Central memory CD8-positive, alpha-beta T cell (primary cell): ENCODE measurements around the gene SFRP5.

Experiments
- ATAC-seq: fragments of 150-1000 bp; cut with Tn5 transposase; replicated peaks from 2 replicates; pipeline ENCODE4 v1.10.0; 2022; ENCODE audit warnings: mild to moderate bottlenecking, moderate FRiP score, moderate number of reproducible peaks; ENCODE audit not compliant: poor library complexity, severe bottlenecking; ENCODE audit errors: extremely low read depth
- DNase-seq, 2 donors: peaks; one replicate each; pipeline ENCODE4 v3.0.0; 2021; ENCODE audit warnings: low spot score in 2 of 2
- H3K27ac Mint-ChIP-seq: one replicate; pipeline ENCODE4 v1.8.0; 2022; ENCODE audit warnings: low read depth, mild to moderate bottlenecking, moderate library complexity, mixed read lengths
- H3K27me3 Mint-ChIP-seq: one replicate; pipeline ENCODE4 v1.8.0; 2022; ENCODE audit warnings: mixed read lengths
- H3K36me3 Mint-ChIP-seq: one replicate; pipeline ENCODE4 v1.8.0; 2022; ENCODE audit warnings: mild to moderate bottlenecking, moderate library complexity, mixed read lengths; ENCODE audit not compliant: insufficient read depth
- H3K4me1 Mint-ChIP-seq: one replicate; pipeline ENCODE4 v1.8.0; 2022; ENCODE audit warnings: mixed read lengths
- H3K4me3 Mint-ChIP-seq: one replicate; pipeline ENCODE4 v1.8.0; 2022; ENCODE audit warnings: mild to moderate bottlenecking, moderate library complexity, mixed read lengths
- H3K9me3 Mint-ChIP-seq: one replicate; pipeline ENCODE4 v1.8.0; 2022; ENCODE audit warnings: mixed read lengths

Gene SFRP5

DNA sequence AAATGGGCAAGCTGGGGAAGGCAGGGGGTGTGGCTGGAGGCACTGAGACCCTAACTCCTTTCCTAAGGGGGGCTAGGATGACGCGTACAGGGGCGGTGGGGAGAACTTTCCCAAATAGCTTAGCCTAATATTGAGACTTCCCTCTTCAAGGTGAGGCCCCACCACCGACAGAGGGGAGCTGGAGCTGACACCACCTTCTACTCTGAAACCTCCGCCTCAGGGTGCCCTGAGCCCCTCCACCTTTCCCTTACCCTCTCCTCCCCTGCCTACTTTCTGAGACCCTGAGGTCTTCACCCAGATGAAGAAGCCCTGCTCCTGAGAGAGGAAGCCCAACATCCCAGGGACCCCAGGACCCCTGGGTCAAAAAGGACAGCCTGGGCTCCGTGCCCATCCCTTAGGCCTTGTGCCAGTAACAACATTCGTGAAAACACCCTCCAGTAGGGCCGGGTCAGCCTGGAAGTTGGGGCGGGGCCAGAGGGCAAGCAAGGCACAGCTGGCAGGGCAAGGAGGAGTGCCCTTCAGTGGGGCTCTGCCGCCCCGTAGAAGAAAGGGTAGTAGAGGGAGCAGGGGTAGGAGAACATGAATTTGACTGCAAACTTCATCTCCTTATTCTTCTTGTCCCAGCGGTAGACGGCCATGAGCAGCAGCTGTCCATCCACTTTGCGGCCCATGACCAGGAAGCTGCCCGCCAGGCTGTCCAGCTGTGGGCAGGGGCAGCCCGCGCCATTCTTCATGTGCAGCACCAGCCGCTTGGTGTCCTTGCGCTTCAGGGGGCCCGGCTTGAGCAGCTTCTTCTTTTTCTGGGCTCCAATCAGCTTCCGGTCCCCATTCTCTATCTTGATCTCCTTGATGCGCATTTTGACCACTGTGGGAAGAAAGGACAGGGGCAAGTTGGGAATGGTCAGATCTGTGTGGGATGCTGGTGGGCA is 4.5 kb downstream of the SFRP5 start:
- H3K4me3 Mint-ChIP-seq, result no peak overlapping the region
- DNase-seq, result no peak
- H3K27me3 Mint-ChIP-seq, result peaks cover 40% of the 10 kb centered on the region
- peaks cover 23% of the 10 kb centered on the region for H3K4me1 Mint-ChIP-seq
- no peak for ATAC-seq
- H3K27ac Mint-ChIP-seq, result no peak overlapping the region
- peaks cover 8% of the 10 kb centered on the region for H3K36me3 Mint-ChIP-seq
- H3K9me3 Mint-ChIP-seq, result no peaks in the 10 kb centered on the region

DNA sequence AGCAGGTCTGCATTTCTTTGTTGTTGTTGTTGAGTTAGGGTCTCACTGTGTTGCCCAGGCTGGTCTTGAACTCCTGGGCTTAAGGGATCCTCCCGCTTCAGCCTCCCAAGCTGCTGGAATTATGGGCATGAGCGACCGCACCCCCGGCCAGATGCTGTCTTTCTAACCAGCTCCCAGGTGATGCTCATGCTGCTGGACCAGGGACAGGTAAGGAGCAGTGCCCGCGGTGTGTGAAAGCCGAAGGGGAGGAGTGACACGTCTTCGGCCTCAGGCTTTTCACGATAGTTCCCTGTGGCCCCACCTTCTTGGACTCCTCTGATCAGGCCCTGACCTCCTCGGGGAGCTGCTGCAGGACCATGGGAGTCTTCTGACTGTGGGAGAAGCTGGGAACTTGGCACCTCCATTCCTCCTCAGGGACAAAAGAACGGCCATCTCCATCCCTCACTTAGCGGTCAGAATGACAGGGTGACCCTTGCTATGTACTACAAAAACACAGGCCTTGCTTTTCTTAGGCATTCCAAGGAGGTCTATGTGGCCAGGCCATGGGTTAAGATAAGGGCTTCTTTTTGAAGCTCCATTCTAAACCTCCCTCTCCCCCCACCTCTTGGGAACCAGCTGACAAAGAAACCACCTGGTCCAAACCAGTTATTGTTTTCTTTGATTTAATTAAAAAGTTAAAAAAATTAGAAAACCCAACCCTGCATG is 5.5 kb downstream of the SFRP5 start:
- no peak overlapping the region for H3K4me3 Mint-ChIP-seq
- no peaks in the 10 kb centered on the region for H3K9me3 Mint-ChIP-seq
- peaks cover 33% of the 10 kb centered on the region for H3K27me3 Mint-ChIP-seq
- peaks cover 19% of the 10 kb centered on the region for H3K4me1 Mint-ChIP-seq
- peaks cover 9% of the 10 kb centered on the region for H3K36me3 Mint-ChIP-seq
- DNase-seq (no peak), ATAC-seq (no peak)
- no peak overlapping the region for H3K27ac Mint-ChIP-seq

- DNase-seq (no peak), ATAC-seq (no peak)
- H3K36me3 Mint-ChIP-seq, result peaks cover 13% of the 10 kb centered on the region
- H3K4me3 Mint-ChIP-seq, result no peak overlapping the region
- peaks cover 22% of the 10 kb centered on the region for H3K27me3 Mint-ChIP-seq
- H3K9me3 Mint-ChIP-seq, result no peaks in the 10 kb centered on the region
- H3K4me1 Mint-ChIP-seq, result peaks cover 9% of the 10 kb centered on the region
- H3K27ac Mint-ChIP-seq, result no peak overlapping the region
Observed at GRCh38 chr10:97765201-97765600, 6.6 kb downstream of the SFRP5 start.

GRCh38 chr10:97764519-97764931 is 7.3 kb downstream of the SFRP5 start:
- Mint-ChIP-seq H3K4me3 (no peak overlapping the region), H3K27me3 (peaks cover 15% of the 10 kb centered on the region), H3K27ac (no peak overlapping the region), H3K4me1 (peaks cover 6% of the 10 kb centered on the region), H3K36me3 (peaks cover 15% of the 10 kb centered on the region), H3K9me3 (no peaks in the 10 kb centered on the region)
- ATAC-seq (no peak), DNase-seq (no peak)

GRCh38 chr10:97763947-97764346 is 7.9 kb downstream of the SFRP5 start:
- Mint-ChIP-seq H3K27me3 (peaks cover 10% of the 10 kb centered on the region), H3K4me3 (no peak overlapping the region), H3K27ac (no peak overlapping the region), H3K36me3 (peaks cover 16% of the 10 kb centered on the region), H3K4me1 (peaks cover 6% of the 10 kb centered on the region), H3K9me3 (no peaks in the 10 kb centered on the region)
- DNase-seq (no peak), ATAC-seq (no peak)

GRCh38 chr10:97763411-97763810 is 8.4 kb downstream of the SFRP5 start:
- DNase-seq (no peak), ATAC-seq (no peak)
- peaks cover 16% of the 10 kb centered on the region for H3K36me3 Mint-ChIP-seq
- no peaks in the 10 kb centered on the region for H3K9me3 Mint-ChIP-seq
- H3K27me3 Mint-ChIP-seq, result peaks cover 10% of the 10 kb centered on the region
- H3K4me1 Mint-ChIP-seq, result peaks cover 6% of the 10 kb centered on the region
- no peak overlapping the region for H3K4me3 Mint-ChIP-seq
- H3K27ac Mint-ChIP-seq, result no peak overlapping the region

- ATAC-seq, result no peak
- H3K9me3 Mint-ChIP-seq, result no peaks in the 10 kb centered on the region
- no peak overlapping the region for H3K4me3 Mint-ChIP-seq
- H3K27ac Mint-ChIP-seq, result no peak overlapping the region
- no peak for DNase-seq
- H3K27me3 Mint-ChIP-seq, result peaks cover 7% of the 10 kb centered on the region
- H3K4me1 Mint-ChIP-seq, result peaks cover 6% of the 10 kb centered on the region
- peaks cover 19% of the 10 kb centered on the region for H3K36me3 Mint-ChIP-seq
Observed at GRCh38 chr10:97762816-97763215, 9.0 kb downstream of the SFRP5 start.

GRCh38 chr10:97762056-97762455 is 9.7 kb downstream of the SFRP5 start:
- Mint-ChIP-seq H3K9me3 (no peaks in the 10 kb centered on the region), H3K27me3 (no peaks in the 10 kb centered on the region), H3K27ac (no peak overlapping the region), H3K4me1 (peaks cover 6% of the 10 kb centered on the region), H3K36me3 (peaks cover 25% of the 10 kb centered on the region), H3K4me3 (no peak overlapping the region)
- DNase-seq (no peak), ATAC-seq (no peak)

GRCh38 chr10:97761331-97761865 is 10.4 kb downstream of the SFRP5 start:
- H3K27me3 Mint-ChIP-seq, result no peaks in the 10 kb centered on the region
- DNase-seq (no peak), ATAC-seq (no peak)
- peaks cover 6% of the 10 kb centered on the region for H3K4me1 Mint-ChIP-seq
- peaks cover 29% of the 10 kb centered on the region for H3K36me3 Mint-ChIP-seq
- no peak overlapping the region for H3K27ac Mint-ChIP-seq
- H3K9me3 Mint-ChIP-seq, result no peaks in the 10 kb centered on the region
- no peak overlapping the region for H3K4me3 Mint-ChIP-seq

GRCh38 chr10:97760461-97761257 is 11.1 kb downstream of the SFRP5 start:
- Mint-ChIP-seq H3K27me3 (no peaks in the 10 kb centered on the region), H3K27ac (no peak overlapping the region), H3K4me1 (peaks cover 6% of the 10 kb centered on the region), H3K4me3 (no peak overlapping the region), H3K9me3 (no peaks in the 10 kb centered on the region), H3K36me3 (peaks cover 29% of the 10 kb centered on the region)
- ATAC-seq (no peak), DNase-seq (no peak)

- no peak for ATAC-seq
- Mint-ChIP-seq H3K4me1 (peaks cover 6% of the 10 kb centered on the region), H3K9me3 (no peaks in the 10 kb centered on the region), H3K27me3 (no peaks in the 10 kb centered on the region), H3K27ac (no peak overlapping the region), H3K4me3 (no peak overlapping the region), H3K36me3 (peaks cover 34% of the 10 kb centered on the region)
- no peak for DNase-seq
Observed at GRCh38 chr10:97759946-97760345, 11.9 kb downstream of the SFRP5 start.

- ATAC-seq, result no peak
- Mint-ChIP-seq H3K27ac (no peak overlapping the region), H3K4me1 (peaks cover 4% of the 10 kb centered on the region), H3K36me3 (peaks cover 40% of the 10 kb centered on the region), H3K9me3 (no peaks in the 10 kb centered on the region), H3K4me3 (no peak overlapping the region), H3K27me3 (no peaks in the 10 kb centered on the region)
- peak in 1 of 2 donors; percentile 32 for DNase-seq
Observed at GRCh38 chr10:97759158-97759887, 12.5 kb downstream of the SFRP5 start.
